NCI-H1105 (cell line): ENCODE data around the gene ZNF253.
"Not testable (repeated sequence)": the region's sequence is repeated elsewhere in the genome, so short reads cannot be mapped to it uniquely, and the experiment has no call there.

ENCODE experiments used
- DNase-seq: peaks from one replicate; lab custom pipeline; 2025; lab: John Stamatoyannopoulos, UW

ZNF253 gene

GRCh38 chr19:19865750-19866610, at the start of gene ZNF253:
Gene ZNF253 (plus strand): TSS chr19:19865882. CDS start chr19:19865997, 115 bp downstream.
- peak; percentile 97 for DNase-seq

DNA sequence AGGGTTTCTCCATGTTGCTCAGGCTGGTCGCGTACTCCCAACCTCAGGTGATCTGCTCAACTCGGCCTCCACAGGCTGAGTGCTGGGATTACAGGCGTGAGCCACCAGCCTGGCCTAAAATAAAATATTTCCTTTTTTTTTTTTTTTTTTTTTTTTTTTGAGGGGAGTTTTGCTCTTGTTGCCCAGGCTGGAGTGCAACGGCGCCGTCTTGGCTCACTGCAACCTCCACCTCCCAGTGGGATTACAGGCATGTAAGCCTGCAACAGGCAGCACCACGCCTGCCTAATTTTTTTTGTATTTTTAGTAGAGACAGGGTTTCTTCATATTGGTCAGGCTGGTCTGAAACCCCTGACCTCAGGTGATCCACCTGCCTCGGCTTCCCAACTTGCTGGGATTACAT, 49.0 kb upstream of the ZNF253 start:
- DNase-seq, result no peak

- DNase-seq, result no peak
Measured at GRCh38 chr19:19817357-19817756, 48.3 kb upstream of the ZNF253 start.

DNA sequence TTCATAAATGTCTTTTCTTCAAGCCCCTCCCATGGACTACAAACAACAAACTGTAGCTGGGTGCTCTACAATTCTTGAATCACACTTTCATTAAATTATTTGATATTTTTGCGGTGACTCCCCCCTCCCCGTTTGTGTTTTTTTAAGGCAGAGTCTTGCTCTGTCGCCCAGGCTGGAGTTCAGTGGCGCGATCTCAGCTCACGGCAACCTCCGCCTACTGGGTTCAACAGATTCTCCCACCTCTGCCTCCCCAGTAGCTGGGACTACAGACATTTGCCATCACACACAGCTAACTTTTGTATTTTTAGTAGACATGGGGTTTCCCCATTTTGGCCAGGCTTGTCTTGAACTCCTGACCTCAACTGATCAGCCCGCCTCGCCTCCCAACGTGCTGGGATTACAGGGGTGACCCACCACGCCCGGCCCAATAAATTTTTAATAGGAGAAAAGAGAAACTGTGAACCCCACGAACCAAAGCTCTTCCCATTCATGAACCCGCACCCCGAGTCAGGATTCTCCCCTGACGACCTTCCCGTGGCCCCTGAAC, 44.8 kb upstream of the ZNF253 start:
- no peak for DNase-seq

GRCh38 chr19:19821366-19821951, 44.2 kb upstream of the ZNF253 start, which contains the start of gene ZNF506:
Gene ZNF506 (minus strand): TSS chr19:19821750. CDS start chr19:19821603, 147 bp downstream.
- peak; percentile 99 for DNase-seq

DNA sequence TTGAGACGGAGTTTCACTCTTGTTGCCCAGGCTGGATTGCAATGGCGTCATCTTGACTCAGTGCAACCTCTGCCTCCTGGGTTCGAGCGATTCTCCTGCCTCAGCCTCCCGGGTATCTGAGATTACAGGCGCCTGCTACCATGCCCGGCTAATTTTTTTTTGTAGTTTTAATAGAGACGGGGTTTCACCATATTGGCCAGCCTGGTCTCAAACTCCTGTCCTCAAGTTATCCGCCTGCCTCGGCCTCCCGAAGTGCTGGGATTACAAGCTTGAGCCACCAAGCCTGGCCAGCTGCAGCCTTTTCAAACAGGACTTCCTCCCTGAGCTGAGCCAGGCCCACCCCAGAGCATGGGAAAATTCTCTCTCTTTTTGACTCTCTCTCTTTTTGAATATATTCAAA, 43.7 kb upstream of the ZNF253 start:
- not testable (repeated sequence) for DNase-seq

DNA sequence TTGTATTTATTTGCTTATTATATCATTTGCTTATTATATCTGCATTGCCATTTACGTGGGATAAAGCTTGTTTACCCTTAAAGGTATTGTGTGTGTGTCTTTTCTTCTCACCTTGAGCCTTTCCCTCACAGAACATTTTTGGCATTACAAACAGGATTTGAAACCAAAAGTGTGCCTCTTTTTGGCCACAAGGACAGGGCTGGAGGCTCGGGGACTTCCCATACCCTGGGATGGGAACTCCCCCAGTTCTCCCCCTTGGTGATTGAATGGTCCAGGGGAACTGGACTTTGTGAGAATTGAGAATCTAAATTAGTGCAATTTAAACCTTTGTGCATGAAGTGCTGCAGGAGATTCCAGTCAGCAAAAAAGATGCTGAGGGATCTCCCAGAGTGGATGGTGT, 41.8 kb upstream of the ZNF253 start:
- DNase-seq, result no peak

DNA sequence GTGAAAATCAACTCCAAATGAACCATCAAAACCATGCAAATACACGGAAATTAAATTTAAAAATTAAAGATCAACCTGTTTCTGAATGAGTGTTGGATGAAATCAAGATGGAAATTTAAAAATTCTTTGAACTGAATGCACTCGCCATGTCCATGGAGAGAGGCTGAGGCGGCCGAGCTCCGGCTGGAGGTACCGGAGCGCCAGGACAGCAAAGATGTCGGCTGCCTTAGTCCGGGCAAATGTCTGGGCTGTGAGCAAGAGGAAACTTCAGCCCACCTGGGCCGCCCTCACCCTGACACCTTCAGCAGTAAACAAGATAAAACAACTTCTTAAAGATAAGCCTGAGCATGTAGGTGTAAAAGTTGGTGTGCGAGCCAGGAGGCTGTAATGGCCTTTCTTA, 38.8 kb upstream of the ZNF253 start:
- no peak for DNase-seq

DNA sequence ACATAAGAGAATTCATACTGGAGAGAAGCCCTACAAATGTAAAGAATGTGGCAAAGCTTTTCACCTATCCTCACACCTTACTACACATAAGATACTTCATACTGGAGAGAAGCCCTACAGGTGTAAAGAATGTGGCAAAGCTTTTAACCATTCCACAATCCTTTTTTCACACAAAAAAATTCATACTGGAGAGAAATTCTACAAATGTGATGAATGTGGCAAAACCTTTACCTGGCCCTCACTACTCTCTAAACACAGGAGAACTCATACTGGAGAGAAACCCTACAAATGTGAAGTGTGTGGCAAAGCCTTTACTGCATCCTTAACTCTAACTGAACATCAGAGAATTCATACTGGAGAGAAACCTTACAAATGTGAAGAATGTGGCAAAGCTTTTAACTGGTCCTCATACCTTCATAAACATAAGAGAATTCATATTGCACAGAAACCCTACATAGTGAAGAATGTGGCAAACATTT, 30.1 kb upstream of the ZNF253 start:
- DNase-seq, result no peak

DNA sequence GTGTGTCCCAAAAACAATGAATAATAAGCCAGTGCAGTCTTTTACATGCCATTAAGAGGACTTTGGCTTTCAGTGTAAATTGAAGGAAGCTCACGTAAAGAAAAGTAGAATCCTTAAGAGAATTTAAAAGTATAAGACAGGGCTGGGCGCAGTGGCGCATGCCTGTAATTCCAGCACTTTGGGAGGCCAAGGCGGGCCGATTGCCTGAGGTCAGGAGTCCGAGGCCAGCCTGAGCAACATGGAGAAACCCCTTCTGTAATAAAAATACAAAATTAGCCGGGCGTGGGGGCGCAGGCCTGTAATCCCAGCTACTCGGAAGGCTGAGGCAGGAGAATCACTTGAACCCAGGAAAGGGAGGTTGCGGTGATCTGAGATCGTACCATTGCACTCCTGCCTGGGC, 17.9 kb upstream of the ZNF253 start:
- DNase-seq, result no peak

GRCh38 chr19:19849056-19849455, 16.6 kb upstream of the ZNF253 start:
- no peak for DNase-seq

DNA sequence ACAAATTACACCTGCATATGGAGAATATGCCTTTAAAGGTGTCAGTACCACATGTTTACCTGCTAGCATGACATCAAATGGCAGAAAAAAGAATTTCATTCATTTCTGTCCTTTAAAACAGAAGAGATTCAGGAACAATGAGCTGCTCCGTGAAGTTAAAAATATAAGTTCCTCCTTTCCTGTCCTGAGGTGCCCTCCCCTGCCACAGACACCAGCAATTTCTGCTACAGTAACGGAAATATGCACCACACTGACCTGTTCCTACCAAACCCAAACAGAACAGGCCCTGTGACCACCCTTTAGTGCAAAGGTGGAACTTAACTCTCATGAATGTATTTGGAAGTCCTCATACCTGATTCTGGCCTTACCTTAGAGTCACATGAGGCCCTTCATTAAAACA, 13.9 kb upstream of the ZNF253 start:
- not testable (repeated sequence) for DNase-seq

- DNase-seq, result no peak
Measured at GRCh38 chr19:19858751-19859150, 6.9 kb upstream of the ZNF253 start.

DNA sequence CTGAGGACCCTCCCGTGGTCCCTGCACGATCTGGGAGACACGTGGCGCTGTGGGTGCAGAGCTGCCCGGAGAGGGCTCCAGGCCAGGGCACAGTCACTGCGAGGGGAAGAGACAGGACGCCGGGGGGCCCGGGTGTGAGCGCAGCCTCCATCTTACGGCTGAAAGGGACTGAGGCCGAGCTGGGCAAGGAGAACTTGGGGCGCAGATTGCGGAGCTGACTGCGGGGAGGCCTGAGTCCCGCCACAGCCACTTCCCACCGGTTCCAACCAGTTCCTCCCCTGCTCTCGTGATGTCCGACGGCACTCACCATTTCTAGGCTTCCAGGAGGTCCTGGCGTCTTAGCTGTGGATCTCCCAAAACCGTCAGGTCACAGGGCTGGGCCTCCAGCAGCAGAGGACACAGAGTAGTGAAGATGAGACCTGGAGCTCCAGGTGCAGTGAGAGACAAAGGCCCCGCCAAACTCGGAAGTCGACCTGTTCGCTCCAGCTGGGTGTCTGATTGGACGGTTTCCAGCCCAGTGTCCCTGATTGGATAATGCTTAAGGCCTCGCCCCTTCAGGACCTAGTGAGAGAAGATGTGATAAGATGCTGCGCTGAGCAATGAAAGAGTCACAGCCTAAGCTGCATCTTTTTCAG, 4.8 kb upstream of the ZNF253 start:
- no peak for DNase-seq

DNA sequence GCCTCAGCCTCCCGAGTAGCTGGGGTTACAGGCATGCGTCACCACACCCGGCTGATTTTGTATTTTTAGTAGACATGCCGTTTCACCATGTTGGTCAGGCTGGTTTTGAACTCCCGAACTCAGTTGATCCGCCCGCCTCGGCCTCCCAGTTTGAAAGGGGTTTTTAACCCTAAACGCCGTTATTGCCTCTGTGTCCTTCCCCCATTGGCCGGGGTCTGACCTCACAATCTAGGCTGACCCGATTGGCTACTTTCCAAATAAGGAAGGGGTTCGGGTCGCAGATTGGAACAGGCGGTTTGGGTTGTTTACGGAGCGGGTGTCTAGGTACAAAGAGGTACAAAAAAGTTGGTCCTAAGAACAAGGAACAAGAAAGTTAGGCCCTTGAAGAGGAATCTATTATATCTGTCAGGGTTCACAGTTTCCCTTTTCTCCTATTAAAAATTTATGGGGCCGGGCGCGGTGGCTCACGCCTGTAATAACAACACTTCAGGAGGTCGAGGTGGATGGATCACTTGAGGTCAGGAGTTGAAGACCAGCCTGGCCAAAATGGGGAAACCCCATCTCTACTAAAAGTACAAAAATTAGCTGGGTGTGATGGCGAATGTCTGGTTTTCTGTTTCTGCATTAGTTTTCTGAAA, 1.0 kb downstream of the ZNF253 start:
- DNase-seq, result peak; percentile 24

GRCh38 chr19:19870086-19870485, 4.4 kb downstream of the ZNF253 start:
- not testable (repeated sequence) for DNase-seq

GRCh38 chr19:19871932-19872331, 6.2 kb downstream of the ZNF253 start:
- no peak for DNase-seq

DNA sequence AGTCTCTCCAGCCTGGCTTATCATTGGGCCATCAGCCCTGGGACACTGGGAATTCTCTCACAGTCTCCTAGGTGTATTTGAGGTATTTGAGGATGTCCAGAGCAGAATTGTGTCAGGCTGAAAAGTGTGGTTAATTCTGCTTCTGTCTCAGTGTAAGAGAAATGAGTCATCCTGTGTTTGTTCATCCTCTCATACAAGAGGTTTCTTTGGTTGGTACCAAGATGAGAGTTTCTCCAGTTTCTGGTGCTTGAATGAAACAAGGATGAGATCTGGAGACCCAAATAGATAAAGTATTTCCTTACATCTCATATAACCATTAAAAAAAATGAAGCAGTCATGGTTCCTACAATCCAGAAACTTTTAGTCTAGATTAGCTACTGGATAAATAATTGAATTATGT, 7.7 kb downstream of the ZNF253 start:
- DNase-seq, result no peak

DNA sequence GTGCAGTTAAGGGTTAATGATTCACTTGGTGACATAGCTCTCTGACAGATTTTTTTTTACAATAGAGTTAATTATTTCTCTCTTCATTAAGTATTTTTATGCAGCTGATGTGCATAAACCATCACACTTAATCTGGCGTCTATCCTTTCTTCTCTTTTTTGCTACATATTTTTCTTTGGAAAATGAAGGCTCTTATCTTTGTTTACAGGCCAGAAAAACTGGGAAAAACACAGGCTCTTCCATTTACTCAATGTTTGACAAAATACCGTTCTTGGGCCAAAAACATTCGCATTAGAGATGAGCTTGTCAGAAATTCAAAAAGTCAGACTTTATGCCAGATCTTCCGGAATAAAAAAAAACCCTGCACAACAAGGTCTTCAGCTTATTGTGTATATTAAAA, 12.0 kb downstream of the ZNF253 start:
- no peak for DNase-seq

DNA sequence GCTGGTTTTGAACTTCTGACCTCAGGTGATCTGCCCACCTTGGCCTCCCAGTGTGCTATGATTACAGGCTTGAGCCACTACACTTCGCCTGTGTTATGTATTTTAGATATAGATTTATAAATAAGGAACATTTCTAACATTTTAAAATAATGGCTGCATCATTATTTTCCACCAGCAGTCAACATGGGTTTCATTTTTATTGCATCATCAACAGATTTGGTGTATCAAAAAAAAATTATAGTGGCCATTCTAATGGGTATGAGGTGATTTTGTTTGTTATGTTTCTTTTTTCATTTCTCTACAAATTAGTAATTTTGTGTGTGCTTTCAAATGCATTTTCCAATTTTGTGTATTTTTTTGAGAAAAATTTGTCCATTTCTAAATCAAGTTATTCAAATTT, 18.9 kb downstream of the ZNF253 start:
- no peak for DNase-seq

DNA sequence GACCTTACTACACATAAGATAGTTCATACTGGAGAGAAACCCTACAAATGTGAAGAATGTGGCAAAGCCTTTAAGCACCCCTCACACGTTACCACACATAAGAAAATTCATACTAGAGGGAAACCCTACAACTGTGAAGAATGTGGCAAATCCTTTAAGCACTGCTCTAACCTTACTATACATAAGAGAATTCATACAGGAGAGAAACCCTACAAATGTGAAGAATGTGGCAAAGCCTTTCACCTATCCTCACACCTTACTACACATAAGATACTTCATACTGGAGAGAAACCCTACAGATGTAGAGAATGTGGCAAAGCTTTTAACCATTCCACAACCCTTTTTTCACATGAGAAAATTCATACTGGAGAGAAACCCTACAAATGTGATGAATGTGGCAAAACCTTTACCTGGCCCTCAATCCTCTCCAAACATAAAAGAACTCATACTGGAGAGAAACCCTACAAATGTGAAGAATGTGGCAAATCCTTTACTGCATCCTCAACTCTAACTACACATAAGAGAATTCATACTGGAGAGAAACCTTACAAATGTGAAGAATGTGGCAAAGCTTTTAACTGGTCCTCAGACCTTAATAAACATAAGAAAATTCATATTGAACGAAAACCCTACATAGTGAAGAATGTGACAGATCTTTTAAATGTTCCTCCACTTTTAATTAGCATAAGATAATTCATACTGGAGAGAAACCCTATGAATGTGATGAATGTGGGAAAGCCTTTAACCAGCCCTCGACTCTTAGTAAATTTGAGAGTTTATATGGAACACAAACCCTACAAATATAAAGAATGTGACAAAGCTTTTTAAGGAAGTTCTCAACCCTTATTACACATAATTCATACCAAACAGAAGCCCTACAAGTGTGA, 26.6 kb downstream of the ZNF253 start:
- not testable (repeated sequence) for DNase-seq
